Thoracic aorta (tissue), 2 donors: ENCODE measurements around the gene SHROOM2. TPM values are rescaled to one million over a fixed set of nuclear protein-coding genes. Genes with fewer than 3 reads are reported as not detected.
"Not testable (repeated sequence)": the region's sequence is repeated elsewhere in the genome, so short reads cannot be mapped to it uniquely, and the experiment has no call there.

Experiments used
- ATAC-seq: fragments of 150-250 bp; one replicate; pipeline ENCODE4 v1.8.0; 2017; ENCODE audit warnings: low read depth; ENCODE audit not compliant: insufficient number of reproducible peaks, low FRiP score
- DNase-seq: peaks from one replicate; pipeline ENCODE4 v3.0.0-alpha.2; 2020; ENCODE audit warnings: low spot score
- H3K27ac ChIP-seq, 2 donors: fragments of 200-600 bp; sonication (generic); 1 replicate in 1 of 2; 2 replicates in 1 of 2; pipeline ENCODE4 v1.5.1; 2016; ENCODE audit warnings: mild to moderate bottlenecking in 2 of 2, moderate library complexity in 2 of 2
- H3K27me3 ChIP-seq: fragments of 200-600 bp; sonication (generic); replicated peaks from 2 replicates; pipeline ENCODE4 v1.6.0; 2016; ENCODE audit warnings: mild to moderate bottlenecking; ENCODE audit not compliant: insufficient read depth
- H3K36me3 ChIP-seq: fragments of 200-600 bp; sonication (generic); one replicate; pipeline ENCODE4 v1.5.1; 2016
- H3K4me1 ChIP-seq, 2 donors: fragments of 200-600 bp; sonication (generic); 1 replicate in 1 of 2; 2 replicates in 1 of 2; pipeline versions ENCODE4 v1.5.1 to v1.6.0; 2016; ENCODE audit warnings: low read depth in 2 of 2, mild to moderate bottlenecking in 1 of 2; ENCODE audit not compliant: control insufficient read depth in 1 of 2
- H3K4me3 ChIP-seq: fragments of 200-600 bp; sonication (generic); 2 replicates; pipeline ENCODE4 v1.5.1; 2016; ENCODE audit warnings: mild to moderate bottlenecking
- H3K9me3 ChIP-seq: fragments of 200-600 bp; sonication (generic); 2 replicates; pipeline ENCODE4 v1.5.1; 2016
- CTCF ChIP-seq: fragments of 200-600 bp; sonication (generic); IDR thresholded peaks from one replicate; pipeline ENCODE4 v1.5.1; 2019; ENCODE audit warnings: antibody characterized with exemption
- total RNA-seq, 2 donors: library from RNA; depleted of rRNA; stranded (reverse); fragments of >200 nt; gene quantifications; one replicate each; pipeline versions ENCODE4 v1.1.0 to v1.2.3, GENCODE V29; 2016

The SHROOM2 gene
- total RNA-seq, 2 donors from 2014 or later, result 2.0 TPM

GRCh38 chrX:9853307-9853706 lies 67.1 kb downstream of the SHROOM2 start:
- ATAC-seq (no peak), DNase-seq (no peak)
- Histone ChIP-seq H3K36me3 (no peaks in the 10 kb centered on the region), H3K9me3 (no peaks in the 10 kb centered on the region), H3K4me3 (no peak overlapping the region), H3K4me1 (no peaks in the 10 kb centered on the region), H3K27ac (no peak overlapping the region), H3K27me3 (no peaks in the 10 kb centered on the region)
- TF ChIP-seq CTCF, result no peak

GRCh38 chrX:9855561-9856283 lies 69.5 kb downstream of the SHROOM2 start:
- Histone ChIP-seq H3K36me3 (no peaks in the 10 kb centered on the region), H3K4me3 (no peak overlapping the region), H3K27ac (no peak overlapping the region), H3K4me1 (no peaks in the 10 kb centered on the region), H3K9me3 (no peaks in the 10 kb centered on the region), H3K27me3 (no peaks in the 10 kb centered on the region)
- DNase-seq (no peak), ATAC-seq (no peak)
- TF ChIP-seq CTCF, result no peak

GRCh38 chrX:9856588-9856987 lies 70.4 kb downstream of the SHROOM2 start:
- TF ChIP-seq CTCF, result no peak
- DNase-seq (no peak), ATAC-seq (no peak)
- Histone ChIP-seq H3K4me1 (no peaks in the 10 kb centered on the region), H3K9me3 (no peaks in the 10 kb centered on the region), H3K36me3 (no peaks in the 10 kb centered on the region), H3K27ac (no peak overlapping the region), H3K27me3 (no peaks in the 10 kb centered on the region), H3K4me3 (no peak overlapping the region)

- Histone ChIP-seq H3K27ac (no peak overlapping the region), H3K4me1 (no peaks in the 10 kb centered on the region), H3K27me3 (no peaks in the 10 kb centered on the region), H3K9me3 (no peaks in the 10 kb centered on the region), H3K4me3 (no peak overlapping the region), H3K36me3 (no peaks in the 10 kb centered on the region)
- ATAC-seq (no peak), DNase-seq (no peak)
- TF ChIP-seq CTCF, result no peak
Measured at GRCh38 chrX:9857575-9858474, 71.6 kb downstream of the SHROOM2 start.

GRCh38 chrX:9858684-9859083 lies 72.5 kb downstream of the SHROOM2 start:
- H3K9me3 ChIP-seq, H3K36me3 ChIP-seq, DNase-seq, H3K27me3 ChIP-seq, H3K4me1 ChIP-seq, H3K4me3 ChIP-seq, H3K27ac ChIP-seq, ATAC-seq: not testable (repeated sequence)
